CMK (cell line): ENCODE measurements around the gene FBXL12.
A peak's percentile ranks its signal among the peaks of the same experiment; 100 is the strongest.
"Not testable (repeated sequence)": the region's sequence is repeated elsewhere in the genome, so short reads cannot be mapped to it uniquely, and the experiment has no call there.

ENCODE experiments used
- DNase-seq: peaks from one replicate; pipeline ENCODE4 v3.0.0-alpha.2; 2010; ENCODE audit warnings: low read depth

FBXL12 gene

DNA sequence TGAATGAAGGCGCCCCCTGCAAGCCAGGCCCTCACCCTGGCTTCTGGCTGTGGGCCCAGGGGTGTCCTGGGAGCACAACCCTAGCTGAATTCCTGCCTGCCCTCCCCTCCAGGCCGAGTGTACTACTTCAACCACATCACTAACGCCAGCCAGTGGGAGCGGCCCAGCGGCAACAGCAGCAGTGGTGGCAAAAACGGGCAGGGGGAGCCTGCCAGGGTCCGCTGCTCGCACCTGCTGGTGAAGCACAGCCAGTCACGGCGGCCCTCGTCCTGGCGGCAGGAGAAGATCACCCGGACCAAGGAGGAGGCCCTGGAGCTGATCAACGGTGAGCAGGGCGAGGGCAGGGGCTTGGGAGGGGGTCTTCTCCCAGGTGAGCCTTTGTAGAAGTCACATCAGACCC, 19.4 kb upstream of the FBXL12 start:
- no peak for DNase-seq

DNA sequence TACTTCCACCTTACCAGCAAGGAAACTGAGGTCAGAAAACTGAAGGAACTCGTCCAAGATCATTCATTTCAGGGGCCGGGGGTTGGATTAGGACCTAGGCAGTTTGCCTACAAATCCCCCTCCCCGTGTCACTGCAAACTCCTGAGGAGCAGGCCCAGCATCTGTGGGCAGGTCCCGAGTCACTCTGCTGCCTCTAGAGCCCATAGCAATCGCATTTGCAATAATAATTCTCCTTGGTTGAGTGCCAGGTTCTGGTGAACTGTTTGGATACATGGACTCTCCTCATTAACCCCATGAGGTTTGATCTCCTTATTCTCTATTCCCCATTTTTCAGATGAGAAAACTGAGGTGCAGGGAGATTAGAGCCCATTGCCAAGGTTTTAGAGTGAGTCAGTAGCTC, 17.1 kb upstream of the FBXL12 start:
- no peak for DNase-seq

DNA sequence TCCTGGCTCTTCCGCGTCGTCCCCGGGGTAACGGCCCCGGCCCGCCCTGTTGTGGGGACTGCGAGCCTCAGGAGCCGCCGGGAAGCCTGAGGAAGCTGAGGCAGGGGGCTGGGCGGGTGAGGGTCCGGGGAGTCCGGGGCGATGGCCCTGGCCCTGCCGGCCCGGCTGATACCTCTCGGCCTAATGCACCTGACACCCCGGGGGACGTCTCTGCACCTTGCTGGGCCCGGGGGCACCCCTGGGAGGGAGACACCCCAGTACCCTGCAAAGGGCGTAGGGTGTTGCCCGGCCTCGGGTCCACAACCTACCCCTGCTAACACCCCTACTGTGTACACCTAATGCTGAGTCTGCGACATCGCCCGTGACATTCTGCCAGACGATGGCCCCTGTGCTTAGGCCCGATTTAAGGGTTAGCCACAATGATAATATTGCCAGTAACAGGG, 16.6 kb upstream of the FBXL12 start:
- DNase-seq: no peak

DNA sequence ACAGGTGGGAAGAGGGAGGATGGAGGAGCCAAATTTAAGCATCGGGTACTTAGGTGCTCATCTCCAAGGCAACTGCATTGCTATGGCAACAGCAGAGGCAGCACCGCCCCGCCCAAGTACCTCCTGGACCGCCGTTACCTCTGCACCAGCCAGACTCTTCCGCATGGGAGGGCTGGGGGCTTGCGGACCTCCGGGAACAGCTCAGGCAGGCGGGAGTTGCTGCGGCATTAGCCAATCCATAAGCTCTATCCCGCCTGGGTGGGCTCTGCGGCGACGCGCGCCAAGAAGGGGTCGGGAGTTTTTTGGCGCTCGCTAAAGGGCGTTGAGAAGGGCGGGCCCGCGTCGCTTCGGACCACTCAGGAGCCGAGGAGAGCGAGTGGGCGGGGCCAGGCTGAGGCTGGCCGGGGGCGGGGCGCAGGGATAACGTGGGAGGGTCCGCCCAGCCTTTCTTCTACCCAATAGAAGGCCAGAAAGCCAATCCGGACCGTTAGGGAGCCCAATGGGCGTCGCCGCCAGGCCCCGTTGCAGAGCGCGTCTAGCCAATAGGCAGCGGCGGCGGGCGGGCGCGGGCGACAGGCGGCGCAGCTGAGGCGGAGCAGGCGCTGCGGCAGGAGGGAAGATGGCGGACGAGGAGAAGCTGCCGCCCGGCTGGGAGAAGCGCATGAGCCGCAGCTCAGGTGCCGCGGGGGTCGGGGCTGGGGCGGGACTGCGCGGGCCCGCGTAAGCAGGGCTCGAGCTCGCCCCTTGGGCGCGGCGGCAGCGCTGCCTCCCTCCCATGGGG, 16.0 kb upstream of the FBXL12 start, which contains the start of gene PIN1:
PIN1 (plus strand) TSS at position 593 of the 781 bp plus-strand sequence; CDS start at position 620, 27 bp downstream.
- DNase-seq: peak; percentile 96

DNA sequence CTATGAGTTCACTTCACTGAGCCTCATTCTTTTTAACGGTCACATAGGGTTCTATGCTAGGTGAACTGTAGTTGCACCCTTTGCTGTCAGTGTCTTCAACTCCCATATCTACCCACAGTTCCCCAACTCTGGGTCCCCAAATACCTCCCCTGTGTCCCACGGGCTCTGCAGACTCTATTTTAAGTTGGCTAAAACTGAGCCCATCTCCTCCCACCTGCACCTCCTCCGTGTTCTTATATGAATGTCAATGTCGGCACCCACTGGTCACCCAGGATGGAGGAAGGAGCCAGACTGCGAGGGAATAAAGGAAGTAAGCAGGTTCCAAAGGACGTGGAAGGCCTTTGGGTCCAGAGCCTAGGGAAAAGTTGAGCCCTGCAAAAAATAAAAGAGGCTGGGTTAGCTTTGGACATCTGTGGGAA, 15.4 kb upstream of the FBXL12 start:
- DNase-seq: no peak

DNA sequence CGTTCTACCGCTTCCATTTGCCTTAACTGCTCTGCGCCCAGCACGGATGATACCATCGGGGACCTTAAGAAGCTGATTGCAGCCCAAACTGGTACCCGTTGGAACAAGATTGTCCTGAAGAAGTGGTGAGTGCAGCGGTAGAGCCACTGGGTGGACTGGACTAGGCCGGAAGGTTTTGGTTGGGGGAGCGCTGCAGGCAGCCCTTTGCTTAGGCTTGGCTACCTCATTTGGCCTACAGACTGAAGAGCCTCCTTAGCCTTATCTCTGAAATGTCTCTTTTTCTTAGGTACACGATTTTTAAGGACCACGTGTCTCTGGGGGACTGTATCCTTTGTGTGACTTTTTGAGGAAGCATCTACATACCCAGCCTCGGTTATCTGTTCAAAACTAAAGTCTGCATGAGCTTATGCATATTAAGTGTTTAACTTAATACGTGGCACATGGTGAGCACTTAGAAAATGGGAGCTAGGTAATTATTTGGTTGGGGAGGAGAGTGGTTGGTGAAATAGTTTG, 9.7 kb upstream of the FBXL12 start:
- no peak for DNase-seq

DNA sequence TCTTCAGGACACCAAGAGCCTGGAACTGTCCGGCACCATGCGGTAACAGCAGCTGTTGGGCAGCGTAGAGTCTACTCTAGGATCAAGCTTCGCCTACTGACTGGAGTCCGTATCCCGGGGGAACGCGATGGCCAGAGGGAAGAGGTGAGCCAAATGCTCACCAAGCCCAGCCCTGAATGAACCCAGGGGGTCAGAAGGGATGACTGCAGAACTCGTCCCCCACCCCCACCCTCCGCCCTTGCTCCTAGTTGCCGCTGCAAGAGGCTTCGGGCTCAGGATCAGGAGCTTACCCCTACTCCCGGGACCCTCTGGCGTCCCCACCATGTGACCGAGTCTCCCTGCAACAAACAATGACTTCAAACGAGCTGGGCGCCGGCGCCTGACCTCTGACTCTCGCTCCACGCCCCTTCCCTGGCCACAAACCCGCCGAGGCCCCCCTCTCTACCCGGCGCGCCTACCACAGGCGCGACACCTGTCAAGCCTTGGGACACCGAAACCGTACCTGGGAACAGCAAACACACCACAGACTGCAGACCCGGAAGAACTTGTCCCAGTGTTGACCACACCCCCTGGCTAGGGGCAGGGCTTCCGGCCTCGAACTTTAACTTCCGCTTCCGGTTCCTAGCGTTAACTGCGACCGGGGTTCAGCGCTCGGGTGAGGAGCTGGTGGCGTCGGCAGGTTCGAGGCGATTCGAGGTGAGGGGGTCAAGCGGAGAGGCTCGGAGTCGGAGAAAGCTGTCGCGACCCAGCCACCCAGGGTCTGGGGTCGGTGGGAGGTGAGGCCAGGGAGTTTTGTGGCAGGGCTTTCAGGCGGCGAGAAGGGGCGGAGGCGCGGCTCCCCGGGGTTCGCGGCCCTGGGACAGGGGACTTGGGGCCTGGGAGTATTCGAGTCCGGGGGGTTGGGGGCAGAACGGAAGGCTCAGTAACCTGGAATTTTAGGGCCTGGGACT, 8.7 kb upstream of the FBXL12 start, which contains the start of gene UBL5:
UBL5 (plus strand) TSS at position 630 of the 950 bp plus-strand sequence. CDS start 420 bp downstream, outside the sequence.
- peak; percentile 89 for DNase-seq

DNA sequence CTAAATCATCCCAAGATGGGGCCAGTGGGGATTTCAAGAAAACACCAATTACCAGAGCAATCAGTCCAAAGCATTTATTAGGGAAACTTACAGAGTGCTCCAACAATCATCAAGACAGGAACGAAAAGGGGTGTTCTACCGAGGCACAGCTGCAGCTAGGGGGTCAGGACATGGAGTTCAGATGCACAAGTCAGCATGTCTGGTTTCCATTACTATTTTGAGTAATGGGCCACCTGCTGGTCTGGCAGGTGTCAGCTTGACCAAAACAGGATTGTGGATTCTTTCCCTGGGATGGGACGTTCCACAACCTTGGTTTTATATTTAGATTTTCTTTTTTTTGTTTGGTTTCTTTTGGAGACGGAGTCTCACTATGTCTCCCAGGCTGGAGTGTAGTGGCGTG, 4.9 kb upstream of the FBXL12 start:
- DNase-seq: no peak

DNA sequence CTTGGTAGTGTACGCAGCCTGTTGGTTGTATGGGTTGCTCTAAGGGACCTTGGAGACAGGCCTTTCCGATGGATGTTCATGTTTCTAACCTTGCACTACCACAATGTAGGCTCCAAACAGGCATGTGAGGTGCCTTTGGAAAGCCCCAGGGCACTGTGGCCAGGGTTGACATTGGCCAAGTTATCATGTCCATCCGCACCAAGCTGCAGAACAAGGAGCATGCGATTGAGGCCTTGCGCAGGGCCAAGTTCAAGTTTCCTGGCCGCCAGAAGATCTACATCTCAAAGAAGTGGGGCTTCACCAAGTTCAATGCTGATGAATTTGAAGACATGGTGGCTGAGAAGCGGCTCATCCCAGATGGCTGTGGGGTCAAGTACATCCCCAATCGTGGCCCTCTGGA, 1.2 kb upstream of the FBXL12 start:
- DNase-seq: not testable (repeated sequence)

DNA sequence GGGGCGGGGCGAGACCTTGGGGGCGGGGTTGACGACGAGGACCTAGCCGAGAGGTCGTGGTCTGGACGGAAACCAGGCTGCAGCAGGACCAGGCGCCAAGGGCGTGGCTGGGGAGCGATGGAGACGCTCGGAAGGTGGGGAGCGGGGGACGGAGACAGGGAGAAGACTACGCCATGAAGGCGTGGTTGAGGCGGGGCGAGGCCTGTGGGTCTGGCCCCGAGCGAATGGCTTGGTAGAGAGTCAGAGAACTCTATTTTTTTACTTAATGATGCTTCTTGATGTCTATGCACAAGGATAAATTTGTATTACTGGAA, 674 bp upstream of the FBXL12 start:
- no peak for DNase-seq

DNA sequence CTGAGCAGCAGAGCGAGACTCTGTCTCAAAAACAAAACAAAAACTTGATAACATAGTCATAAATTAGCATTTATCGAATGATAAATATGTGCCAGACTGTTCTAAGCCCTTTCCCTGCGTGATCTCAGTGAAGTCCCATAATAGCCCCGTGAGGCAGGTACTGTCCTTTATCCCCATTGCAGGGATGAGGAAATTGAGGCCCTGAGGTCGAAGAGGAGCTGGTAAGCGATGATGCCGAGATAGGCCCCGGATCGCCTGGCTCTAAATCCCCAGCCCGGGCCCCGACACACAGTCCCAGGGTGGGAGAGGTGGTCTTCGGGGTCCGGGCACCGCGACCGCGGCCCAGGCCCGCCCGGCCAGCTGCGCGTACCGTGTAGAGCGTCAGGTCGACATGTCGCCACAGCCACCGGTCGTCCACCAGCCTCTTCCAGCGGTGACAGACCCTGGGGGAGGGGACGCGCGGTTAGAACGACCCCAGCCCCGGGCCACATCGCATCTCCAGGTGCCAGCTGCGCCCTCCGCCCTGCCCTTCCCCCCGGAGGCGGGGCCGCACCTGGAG, 625 bp downstream of the FBXL12 start:
- DNase-seq: no peak

DNA sequence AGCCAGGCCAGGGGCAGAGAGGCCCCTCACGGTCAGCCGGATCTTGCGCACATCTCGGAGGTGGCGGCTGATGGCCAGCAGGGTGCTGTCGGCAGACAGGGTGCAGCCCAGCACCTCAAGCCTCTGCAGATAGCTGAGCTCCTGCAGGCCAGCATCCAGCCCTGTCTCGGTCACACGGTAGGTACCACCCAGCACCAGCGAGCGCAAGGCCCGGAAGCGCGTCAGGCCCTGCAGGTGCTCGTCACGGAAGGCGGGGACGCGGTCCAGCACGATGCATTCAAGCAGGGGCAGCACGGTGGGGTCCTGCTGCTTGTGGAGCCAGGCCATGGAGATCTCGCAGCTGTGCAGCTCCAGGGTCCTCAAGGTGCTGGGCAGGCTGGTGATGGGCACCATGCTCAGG, 7.7 kb downstream of the FBXL12 start:
- DNase-seq: no peak

DNA sequence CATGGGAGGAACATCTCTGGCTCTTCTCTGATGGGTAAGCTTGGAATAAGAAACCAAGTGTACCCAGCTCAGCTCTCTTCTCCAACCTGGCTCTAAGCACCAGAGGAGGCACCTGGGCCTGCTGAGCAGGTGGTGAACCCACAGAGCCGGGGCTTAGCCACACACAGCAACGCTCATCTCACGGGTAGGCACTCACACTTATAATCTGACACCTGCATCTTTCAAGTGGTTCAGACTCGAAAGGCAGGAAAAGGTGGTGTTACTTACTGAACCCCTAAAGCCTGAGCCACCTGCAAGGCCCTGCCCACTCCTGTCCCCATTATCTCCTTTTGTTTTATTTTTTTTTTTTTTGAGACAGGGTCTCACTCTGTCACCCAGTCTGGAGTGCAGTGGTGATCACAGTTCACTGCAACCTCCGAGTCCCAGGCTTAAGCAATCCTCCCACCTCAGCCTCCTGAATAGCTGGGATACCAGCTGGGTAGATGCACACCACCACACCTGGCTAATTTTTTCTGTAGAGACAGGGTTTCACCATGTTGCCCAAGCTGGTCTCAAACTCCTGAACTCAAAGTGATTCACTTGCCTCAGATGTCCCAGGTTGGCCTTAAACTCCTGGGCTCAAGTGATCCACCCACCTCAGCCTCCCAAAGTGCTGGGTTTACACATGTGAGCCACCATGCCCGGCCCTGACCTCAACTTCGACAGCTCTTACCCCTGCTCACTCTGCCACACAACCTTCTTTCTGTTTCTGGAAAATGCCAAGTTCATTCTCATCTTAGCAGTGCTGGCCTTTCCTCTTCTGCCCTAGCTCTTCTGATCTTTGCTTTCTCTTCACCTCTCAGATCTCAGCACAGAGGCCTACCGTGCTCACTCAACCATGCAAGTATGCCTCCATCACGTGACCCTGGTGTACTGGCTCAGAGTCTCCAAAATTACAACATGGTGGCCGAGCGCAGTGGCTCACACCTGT, 9.7 kb downstream of the FBXL12 start:
- no peak for DNase-seq

DNA sequence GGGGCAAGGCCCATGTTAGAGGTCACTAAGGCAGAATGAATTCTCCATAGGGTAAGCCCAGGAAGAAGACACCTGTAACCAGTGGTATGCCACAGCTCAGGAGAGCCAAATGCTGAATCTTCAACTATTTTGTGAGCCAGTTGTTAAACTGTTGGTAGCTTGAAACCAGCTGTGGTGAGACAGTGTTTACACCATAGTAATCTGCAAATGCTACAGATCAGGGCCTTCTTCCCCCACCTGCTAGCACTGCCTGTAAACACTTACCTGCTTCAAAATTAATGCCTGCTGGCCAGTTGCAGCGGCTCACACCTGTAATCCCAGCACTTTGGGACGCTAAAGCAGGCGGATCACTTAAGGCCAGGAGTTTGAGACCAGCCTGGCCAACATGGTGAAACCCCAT, 12.1 kb downstream of the FBXL12 start:
- DNase-seq: no peak

DNA sequence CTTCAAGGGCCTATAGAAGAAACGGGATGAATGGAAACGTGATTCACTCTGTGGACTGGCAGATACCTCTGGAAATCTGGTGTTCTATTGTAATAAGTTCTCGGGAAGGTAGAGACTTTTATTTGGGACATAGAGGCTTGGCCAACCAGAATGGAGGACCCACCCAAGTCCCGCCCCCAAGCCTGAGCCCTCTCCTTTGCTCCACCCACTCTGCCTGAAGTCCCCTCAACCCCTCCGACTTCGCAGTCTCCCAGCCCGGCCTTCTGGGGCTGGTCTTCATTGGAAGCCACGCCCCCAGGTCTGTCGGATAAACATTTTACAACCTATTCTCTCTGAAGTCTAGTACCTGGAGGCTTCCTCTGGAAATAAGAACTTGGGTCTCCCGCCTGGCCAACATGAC, 16.9 kb downstream of the FBXL12 start:
- no peak for DNase-seq

DNA sequence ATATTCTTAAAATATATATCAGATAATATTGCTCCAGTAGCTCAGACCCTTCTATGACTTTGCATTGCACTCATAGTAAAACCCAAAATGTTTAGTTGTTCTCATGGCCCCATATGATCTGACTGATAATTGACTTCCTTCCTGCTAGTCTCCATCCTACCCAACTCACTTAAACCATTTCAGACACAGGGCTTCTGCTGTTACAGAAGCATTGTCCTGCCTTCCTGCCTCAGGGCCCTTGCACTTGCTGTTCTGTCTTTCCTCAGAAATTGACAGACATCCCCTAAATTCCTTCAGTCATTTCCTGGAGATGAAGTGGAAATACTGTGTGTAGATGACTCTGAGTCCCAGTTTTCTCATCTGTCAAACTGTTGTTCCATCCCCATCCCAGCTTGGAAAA, 19.7 kb downstream of the FBXL12 start:
- DNase-seq: no peak

DNA sequence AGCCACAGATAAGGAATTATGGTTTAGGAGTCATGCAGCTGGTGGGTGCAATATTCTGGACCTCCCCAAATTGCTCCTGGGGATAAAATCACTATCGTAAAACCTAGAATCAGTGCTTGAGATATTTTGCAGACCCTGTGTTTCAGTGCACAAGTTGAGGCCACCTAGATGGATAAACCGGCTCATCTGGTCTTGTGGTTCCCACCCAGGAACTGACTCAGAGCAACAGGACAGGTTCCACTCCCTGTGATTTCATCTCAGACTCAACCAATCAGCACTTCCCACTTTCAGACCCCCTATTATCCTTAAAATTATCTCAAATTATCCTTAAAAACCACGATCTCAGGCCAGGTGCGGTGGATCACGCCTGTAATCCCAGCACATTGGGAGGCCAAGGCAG, 21.0 kb downstream of the FBXL12 start:
- DNase-seq: no peak

DNA sequence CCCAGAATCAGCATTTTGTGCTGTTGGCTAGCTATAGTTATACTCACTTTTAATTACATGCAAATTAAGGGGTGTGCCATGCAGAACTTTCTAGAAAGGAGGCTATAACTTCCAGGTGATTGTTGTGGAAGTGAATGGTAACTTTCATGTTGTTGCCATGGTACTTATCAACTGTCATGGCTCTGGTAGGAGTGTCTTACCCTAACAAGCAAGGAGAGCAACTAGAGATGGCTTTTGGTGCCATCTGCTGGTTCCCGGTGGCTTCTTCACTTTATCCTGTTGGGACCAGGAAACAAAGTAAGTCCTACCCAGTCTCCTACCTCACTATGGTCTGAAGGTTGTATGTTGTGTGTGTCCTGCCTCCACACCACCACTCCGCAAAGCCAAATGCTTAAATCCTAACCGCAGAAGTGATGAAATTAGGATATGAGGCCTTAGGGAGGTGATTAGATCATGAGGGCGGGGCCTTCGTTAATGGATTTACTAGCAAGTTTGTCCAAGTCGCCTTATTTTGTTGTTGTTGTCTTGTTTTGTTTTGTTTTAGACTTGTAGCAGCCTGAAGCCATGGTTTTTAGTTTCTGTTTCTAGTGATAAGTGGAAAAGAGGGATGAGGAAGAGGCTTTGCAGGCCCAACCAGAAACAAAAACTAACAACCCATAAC, 22.6 kb downstream of the FBXL12 start:
- peak; percentile 74 for DNase-seq

DNA sequence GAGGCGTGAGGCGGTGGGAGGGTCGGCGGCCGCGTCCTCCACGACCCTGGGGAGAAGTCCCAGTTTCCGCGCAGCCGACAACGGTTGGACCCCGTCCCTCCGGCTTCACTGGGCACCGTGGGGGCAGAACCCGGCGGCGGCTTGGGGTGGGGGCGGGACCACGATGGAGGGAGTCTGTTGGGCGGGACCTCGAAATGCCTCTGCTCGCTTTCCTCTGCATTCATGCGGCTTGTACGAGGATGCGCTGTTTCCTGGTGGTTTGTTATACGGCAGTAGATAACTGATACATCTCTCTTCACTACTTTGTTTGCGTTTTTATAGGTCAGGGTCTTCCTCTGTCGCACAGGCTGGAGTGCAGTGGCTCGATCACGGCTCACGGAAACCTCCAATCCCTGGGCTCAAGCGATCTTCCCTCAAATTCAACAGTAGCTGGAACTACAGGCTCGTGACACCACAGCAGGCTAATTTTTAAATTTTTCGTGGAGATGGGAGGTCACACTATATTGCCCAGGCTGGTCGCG, 25.7 kb downstream of the FBXL12 start:
- DNase-seq: peak; percentile 34
